ENCODE data around the gene CCDC33. TPM values are rescaled to one million over a fixed set of nuclear protein-coding genes. Genes with fewer than 3 reads are reported as not detected.

CCDC33 gene
- total RNA-seq, 1 experiment from 2014 or later, result 0.77 TPM

DNA sequence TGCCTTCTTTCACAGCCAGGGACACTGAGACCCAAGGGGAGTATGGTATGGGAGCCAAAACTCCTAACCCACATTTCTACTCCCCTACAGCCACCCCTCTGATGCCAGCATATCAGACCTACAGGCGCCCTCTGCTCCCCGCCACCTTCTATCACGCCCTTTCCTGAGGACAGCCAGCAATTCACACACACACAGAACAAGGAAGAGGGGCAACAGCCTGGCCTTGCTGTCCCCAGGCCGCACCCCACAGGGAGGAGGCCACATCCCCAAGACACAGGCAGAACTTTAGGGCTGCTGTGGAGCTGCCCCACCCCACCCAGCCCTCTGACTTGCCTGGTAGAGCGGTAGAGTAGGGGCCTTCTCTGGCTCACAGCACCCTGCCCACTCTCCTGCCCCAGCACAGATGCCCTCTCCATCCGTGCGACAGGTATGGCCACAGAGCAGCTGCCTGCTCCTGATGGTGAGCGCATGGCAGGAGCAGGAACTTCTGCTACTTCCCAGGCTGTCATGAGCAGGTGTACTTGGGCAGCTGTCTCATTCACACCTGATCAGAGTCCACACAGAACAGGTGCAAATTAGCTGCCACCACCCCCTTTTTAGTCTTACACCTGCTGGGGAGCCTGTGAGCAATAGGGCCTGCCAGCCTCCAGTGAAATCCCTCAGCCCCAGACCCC, 33.4 kb downstream of the CCDC33 start:
- BruUV-seq (replicated peaks), result no TSS peak
- no peak overlapping the region for H3K4me2 ChIP-seq (ENCODE audit: low read length)
- ChIA-PET CTCF (no interaction called here), POLR2A (ENCODE audit: unreplicated experiment) (no interaction called here)
- no peak overlapping the region for H3K4me3 ChIP-seq (ENCODE audit: low read length)
- H3K9me3 ChIP-seq (ENCODE audit: low read length), result no peaks in the 10 kb centered on the region
- H3K9ac ChIP-seq (ENCODE audit: low read length), result no peak overlapping the region
- intact Hi-C loops (cut with micrococcal nuclease), result no loop called here
- no peak overlapping the region for H2AFZ ChIP-seq (ENCODE audit: low read length)
- no peaks in the 10 kb centered on the region; the same call in 1 of the 2 replicates for H3K4me1 ChIP-seq (ENCODE audit: insufficient read depth, low read length)
- no peaks in the 10 kb centered on the region for H3K9me2 ChIP-seq (replicated peaks; ENCODE audit: low read length)
- H3F3A ChIP-seq (ENCODE audit: low read length, unreplicated experiment), result no peaks in the 10 kb centered on the region
- H3K79me2 ChIP-seq (ENCODE audit: low read length), result no peaks in the 10 kb centered on the region
- H3K27ac ChIP-seq (ENCODE audit: low read length), result no peak overlapping the region
- peaks cover 24% of the 10 kb centered on the region for H3K27me3 ChIP-seq (ENCODE audit: low read length)
- DNase-seq (no peak), ATAC-seq (no peak)
- H3K36me3 ChIP-seq (ENCODE audit: low read depth, low read length), result no peaks in the 10 kb centered on the region
- H4K20me1 ChIP-seq (ENCODE audit: low read length), result no peaks in the 10 kb centered on the region
- TF ChIP-seq EZH2phosphoT487 (IDR thresholded peaks at IDR 0.05; ENCODE audit: borderline replicate concordance, low read length) (no peak), EZH2 (IDR thresholded peaks at IDR 0.05; ENCODE audit: low read length, unreplicated experiment) (no peak)
- TF ChIP-seq, protein P1, sequence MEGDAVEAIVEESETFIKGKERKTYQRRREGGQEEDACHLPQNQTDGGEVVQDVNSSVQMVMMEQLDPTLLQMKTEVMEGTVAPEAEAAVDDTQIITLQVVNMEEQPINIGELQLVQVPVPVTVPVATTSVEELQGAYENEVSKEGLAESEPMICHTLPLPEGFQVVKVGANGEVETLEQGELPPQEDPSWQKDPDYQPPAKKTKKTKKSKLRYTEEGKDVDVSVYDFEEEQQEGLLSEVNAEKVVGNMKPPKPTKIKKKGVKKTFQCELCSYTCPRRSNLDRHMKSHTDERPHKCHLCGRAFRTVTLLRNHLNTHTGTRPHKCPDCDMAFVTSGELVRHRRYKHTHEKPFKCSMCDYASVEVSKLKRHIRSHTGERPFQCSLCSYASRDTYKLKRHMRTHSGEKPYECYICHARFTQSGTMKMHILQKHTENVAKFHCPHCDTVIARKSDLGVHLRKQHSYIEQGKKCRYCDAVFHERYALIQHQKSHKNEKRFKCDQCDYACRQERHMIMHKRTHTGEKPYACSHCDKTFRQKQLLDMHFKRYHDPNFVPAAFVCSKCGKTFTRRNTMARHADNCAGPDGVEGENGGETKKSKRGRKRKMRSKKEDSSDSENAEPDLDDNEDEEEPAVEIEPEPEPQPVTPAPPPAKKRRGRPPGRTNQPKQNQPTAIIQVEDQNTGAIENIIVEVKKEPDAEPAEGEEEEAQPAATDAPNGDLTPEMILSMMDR (conservative IDR thresholded peaks at IDR 0.05; ENCODE audit: low read depth, low read length), result no peak

DNA sequence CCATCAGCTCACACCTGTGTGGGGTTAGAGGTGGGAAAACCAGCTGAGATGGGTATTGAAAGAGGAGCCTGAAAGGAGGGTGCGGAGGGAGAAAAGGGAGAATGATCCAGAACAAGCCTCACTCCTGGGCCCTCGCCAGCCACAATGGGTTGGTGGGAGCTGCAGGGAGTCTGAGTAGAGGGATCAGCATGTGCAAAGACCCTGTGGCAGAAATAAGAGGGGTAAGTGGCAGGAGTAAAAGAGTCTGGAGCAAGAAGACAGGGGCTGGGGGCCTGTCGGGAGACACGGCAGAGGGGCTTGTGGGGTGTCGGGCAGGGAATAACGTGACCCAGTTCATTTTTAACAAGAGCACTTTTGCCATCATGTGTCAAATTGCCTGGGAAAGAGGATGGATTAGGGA, 34.0 kb downstream of the CCDC33 start:
- H3K9me3 ChIP-seq (ENCODE audit: low read length), result no peaks in the 10 kb centered on the region
- CTCF ChIA-PET, result no interaction called here
- TF ChIP-seq, protein P1 (conservative IDR thresholded peaks at IDR 0.05; ENCODE audit: low read depth, low read length), result no peak
- TF ChIP-seq EZH2 (IDR thresholded peaks at IDR 0.05; ENCODE audit: low read length, unreplicated experiment), result no peak
- TF ChIP-seq EZH2phosphoT487 (IDR thresholded peaks at IDR 0.05; ENCODE audit: borderline replicate concordance, low read length), result no peak
- no peak overlapping the region for H3K27ac ChIP-seq (ENCODE audit: low read length)
- DNase-seq (no peak), ATAC-seq (no peak)
- intact Hi-C loops (cut with micrococcal nuclease), result no loop called here
- no peaks in the 10 kb centered on the region for H3K79me2 ChIP-seq (ENCODE audit: low read length)
- no peaks in the 10 kb centered on the region for H3K36me3 ChIP-seq (ENCODE audit: low read depth, low read length)
- H2AFZ ChIP-seq (ENCODE audit: low read length), result no peak overlapping the region
- H3K4me1 ChIP-seq (ENCODE audit: insufficient read depth, low read length), result no peaks in the 10 kb centered on the region; the same call in 1 of the 2 replicates
- no peak overlapping the region for H3K4me2 ChIP-seq (ENCODE audit: low read length)
- H3K9ac ChIP-seq (ENCODE audit: low read length), result no peak overlapping the region
- H3F3A ChIP-seq (ENCODE audit: low read length, unreplicated experiment), result no peaks in the 10 kb centered on the region
- peaks cover 24% of the 10 kb centered on the region for H3K27me3 ChIP-seq (ENCODE audit: low read length)
- no peak overlapping the region for H3K4me3 ChIP-seq (ENCODE audit: low read length)
- no peaks in the 10 kb centered on the region for H3K9me2 ChIP-seq (replicated peaks; ENCODE audit: low read length)
- POLR2A ChIA-PET (ENCODE audit: unreplicated experiment), result no interaction called here
- BruUV-seq (replicated peaks), result no TSS peak
- no peaks in the 10 kb centered on the region for H4K20me1 ChIP-seq (ENCODE audit: low read length)

DNA sequence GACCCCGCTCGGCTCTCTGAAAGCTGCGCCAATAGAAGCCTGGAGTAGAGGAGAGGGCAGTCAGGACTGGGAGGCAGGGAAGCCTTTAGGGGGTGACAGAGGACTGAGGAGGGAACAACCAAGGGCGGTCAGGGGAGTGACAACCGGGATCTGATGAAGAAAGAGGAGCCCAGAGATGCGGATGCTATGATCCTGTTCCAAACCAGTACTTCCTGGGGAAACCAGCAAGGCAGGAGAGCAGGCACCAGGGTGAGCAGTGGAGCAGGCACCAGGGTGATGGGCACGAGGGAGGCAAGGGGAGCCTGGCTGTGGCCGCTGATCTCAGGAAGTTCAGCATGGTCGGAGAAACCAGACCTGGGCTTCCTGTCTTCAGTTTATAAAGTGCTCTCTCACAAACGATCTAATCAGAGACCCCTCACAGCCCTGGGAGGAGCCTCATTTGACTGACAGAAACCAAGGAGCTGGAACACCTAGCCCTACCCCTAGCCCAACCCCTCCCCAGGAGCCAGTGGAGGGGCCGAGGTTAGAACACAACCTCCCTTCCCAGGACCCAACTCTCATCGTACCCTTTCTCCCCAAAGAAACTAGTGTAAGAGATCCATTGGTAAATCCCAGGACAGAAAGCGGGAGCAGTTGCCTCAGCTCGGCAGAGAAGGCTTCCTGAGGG, 34.9 kb downstream of the CCDC33 start:
- CTCF ChIA-PET, result no interaction called here
- Histone ChIP-seq H3K36me3 (ENCODE audit: low read depth, low read length) (no peaks in the 10 kb centered on the region), H3K79me2 (ENCODE audit: low read length) (no peaks in the 10 kb centered on the region), H3K27ac (ENCODE audit: low read length) (no peak overlapping the region), H3K4me2 (ENCODE audit: low read length) (no peak overlapping the region), H3K9me2 (replicated peaks; ENCODE audit: low read length) (no peaks in the 10 kb centered on the region), H3K4me3 (ENCODE audit: low read length) (no peak overlapping the region), H4K20me1 (ENCODE audit: low read length) (no peaks in the 10 kb centered on the region), H3K9ac (ENCODE audit: low read length) (no peak overlapping the region), H3K27me3 (ENCODE audit: low read length) (peaks cover 24% of the 10 kb centered on the region), H3K9me3 (ENCODE audit: low read length) (no peaks in the 10 kb centered on the region), H3F3A (ENCODE audit: low read length, unreplicated experiment) (no peaks in the 10 kb centered on the region), H2AFZ (ENCODE audit: low read length) (no peak overlapping the region), H3K4me1 (ENCODE audit: insufficient read depth, low read length) (no peaks in the 10 kb centered on the region; the same call in 1 of the 2 replicates)
- TF ChIP-seq, protein P1 (conservative IDR thresholded peaks at IDR 0.05; ENCODE audit: low read depth, low read length), result no peak
- TF ChIP-seq EZH2phosphoT487 (IDR thresholded peaks at IDR 0.05; ENCODE audit: borderline replicate concordance, low read length), result no peak
- intact Hi-C loops (cut with micrococcal nuclease), result no loop called here
- no TSS peak for BruUV-seq (replicated peaks)
- no peak for DNase-seq
- no peak for ATAC-seq
- POLR2A ChIA-PET (ENCODE audit: unreplicated experiment), result no interaction called here

Measured in PC-3 (cell line).